SK-N-SH treated with all-trans-retinoic acid at 6 μM for 48 hours (cell line): ENCODE measurements around the gene TTC33.
A peak's percentile ranks its signal among the peaks of the same experiment; 100 is the strongest.

Experiments
- ARNTL ChIP-seq: fragments of 450-650 bp; formaldehyde crosslinking; IDR thresholded peaks from 2 replicates; pipeline ENCODE4 v1.5.0; 2020; ENCODE audit warnings: low read depth, mild to moderate bottlenecking, moderate library complexity, borderline replicate concordance
- BACH2 ChIP-seq: fragments of 250-450 bp; sonication (Bioruptor Pico); IDR thresholded peaks from 2 replicates; pipeline ENCODE4 v1.9.0; 2021; ENCODE audit warnings: mild to moderate bottlenecking, borderline replicate concordance
- ESRRG ChIP-seq: fragments of 250-450 bp; sonication (Bioruptor Pico); IDR thresholded peaks from 2 replicates; pipeline ENCODE4 v1.6.1; 2021; ENCODE audit warnings: mild to moderate bottlenecking
- PPARA ChIP-seq: fragments of 250-450 bp; sonication (Bioruptor Pico); IDR thresholded peaks from 2 replicates; pipeline ENCODE4 v1.5.0; 2020; ENCODE audit warnings: mild to moderate bottlenecking, borderline replicate concordance
- ZFP3 ChIP-seq: fragments of 250-450 bp; sonication (Bioruptor Pico); IDR thresholded peaks from 2 replicates; pipeline ENCODE4 v1.5.0; 2020; ENCODE audit warnings: mild to moderate bottlenecking, moderate library complexity
- ZFP30 ChIP-seq: fragments of 450-650 bp; formaldehyde crosslinking; IDR thresholded peaks from 2 replicates; pipeline ENCODE4 v1.5.0; 2022; ENCODE audit warnings: mild to moderate bottlenecking, moderate library complexity
- ZNF565 ChIP-seq: fragments of 450-650 bp; formaldehyde crosslinking; conservative IDR thresholded peaks from 2 replicates; pipeline ENCODE4 v1.5.0; 2020; ENCODE audit warnings: low read depth, mild to moderate bottlenecking, moderate library complexity
- ZNF70 ChIP-seq: fragments of 450-650 bp; formaldehyde crosslinking; IDR thresholded peaks from 2 replicates; pipeline ENCODE4 v1.5.0; 2020; ENCODE audit warnings: mild to moderate bottlenecking, moderate library complexity
- TF ChIP-seq, protein P1 (sequence below): fragments of 250-450 bp; sonication (Bioruptor Pico); IDR thresholded peaks from 2 replicates; pipeline ENCODE4 v1.5.1; 2020; ENCODE audit warnings: low read depth, mild to moderate bottlenecking, moderate library complexity
- TF ChIP-seq, protein P2 (sequence below): fragments of 250-450 bp; sonication (Bioruptor Pico); IDR thresholded peaks from 2 replicates; pipeline ENCODE4 v1.8.0; 2020; ENCODE audit warnings: mild to moderate bottlenecking, moderate library complexity, borderline replicate concordance
- TF ChIP-seq, protein P3 (sequence below): fragments of 250-450 bp; sonication (Bioruptor Pico); IDR thresholded peaks from 2 replicates; pipeline ENCODE4 v1.5.1; 2021; ENCODE audit warnings: mild to moderate bottlenecking, moderate library complexity

DNA sequence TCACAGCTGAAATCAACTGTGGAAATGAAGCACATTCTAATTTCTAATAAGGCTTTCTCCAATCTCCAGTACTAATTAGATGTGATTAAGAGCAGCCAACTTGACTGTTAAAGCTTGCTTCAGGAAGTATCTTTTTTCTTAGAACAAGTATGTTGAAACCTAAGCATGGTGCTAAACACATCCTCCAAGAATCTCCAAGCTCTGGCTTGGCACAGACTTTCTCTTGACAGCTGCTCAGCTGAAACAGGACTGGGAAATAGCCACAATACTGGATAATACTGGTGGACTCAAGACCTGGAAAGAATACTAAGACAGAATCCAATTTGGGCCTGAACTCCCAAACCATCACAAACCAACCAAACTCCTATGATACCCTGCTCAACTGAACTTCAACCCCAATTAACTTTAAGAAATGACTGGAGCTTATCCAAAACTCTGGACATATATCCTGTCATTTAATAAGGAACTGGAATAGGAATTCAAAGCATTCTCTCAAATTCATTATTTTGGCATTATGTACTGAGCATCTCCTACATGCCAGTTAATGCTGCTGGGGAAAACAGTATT lies 26.2 kb upstream of the TTC33 start:
- TF ChIP-seq ZFP3 (peak; percentile 86), ARNTL (CRISPR knock-in tag) (no peak), ZNF565 (CRISPR knock-in tag) (no peak), ZFP30 (CRISPR knock-in tag) (no peak), ESRRG (CRISPR knock-in tag) (no peak), ZNF70 (CRISPR knock-in tag) (no peak), BACH2 (no peak), PPARA (CRISPR knock-in tag) (no peak)
- TF ChIP-seq, protein P1, sequence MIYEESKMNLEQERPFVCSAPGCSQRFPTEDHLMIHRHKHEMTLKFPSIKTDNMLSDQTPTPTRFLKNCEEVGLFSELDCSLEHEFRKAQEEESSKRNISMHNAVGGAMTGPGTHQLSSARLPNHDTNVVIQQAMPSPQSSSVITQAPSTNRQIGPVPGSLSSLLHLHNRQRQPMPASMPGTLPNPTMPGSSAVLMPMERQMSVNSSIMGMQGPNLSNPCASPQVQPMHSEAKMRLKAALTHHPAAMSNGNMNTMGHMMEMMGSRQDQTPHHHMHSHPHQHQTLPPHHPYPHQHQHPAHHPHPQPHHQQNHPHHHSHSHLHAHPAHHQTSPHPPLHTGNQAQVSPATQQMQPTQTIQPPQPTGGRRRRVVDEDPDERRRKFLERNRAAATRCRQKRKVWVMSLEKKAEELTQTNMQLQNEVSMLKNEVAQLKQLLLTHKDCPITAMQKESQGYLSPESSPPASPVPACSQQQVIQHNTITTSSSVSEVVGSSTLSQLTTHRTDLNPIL (CRISPR knock-in tag) = no peak
- TF ChIP-seq, protein P2, sequence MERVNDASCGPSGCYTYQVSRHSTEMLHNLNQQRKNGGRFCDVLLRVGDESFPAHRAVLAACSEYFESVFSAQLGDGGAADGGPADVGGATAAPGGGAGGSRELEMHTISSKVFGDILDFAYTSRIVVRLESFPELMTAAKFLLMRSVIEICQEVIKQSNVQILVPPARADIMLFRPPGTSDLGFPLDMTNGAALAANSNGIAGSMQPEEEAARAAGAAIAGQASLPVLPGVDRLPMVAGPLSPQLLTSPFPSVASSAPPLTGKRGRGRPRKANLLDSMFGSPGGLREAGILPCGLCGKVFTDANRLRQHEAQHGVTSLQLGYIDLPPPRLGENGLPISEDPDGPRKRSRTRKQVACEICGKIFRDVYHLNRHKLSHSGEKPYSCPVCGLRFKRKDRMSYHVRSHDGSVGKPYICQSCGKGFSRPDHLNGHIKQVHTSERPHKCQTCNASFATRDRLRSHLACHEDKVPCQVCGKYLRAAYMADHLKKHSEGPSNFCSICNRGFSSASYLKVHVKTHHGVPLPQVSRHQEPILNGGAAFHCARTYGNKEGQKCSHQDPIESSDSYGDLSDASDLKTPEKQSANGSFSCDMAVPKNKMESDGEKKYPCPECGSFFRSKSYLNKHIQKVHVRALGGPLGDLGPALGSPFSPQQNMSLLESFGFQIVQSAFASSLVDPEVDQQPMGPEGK (CRISPR knock-in tag) = no peak
- TF ChIP-seq, protein P3, sequence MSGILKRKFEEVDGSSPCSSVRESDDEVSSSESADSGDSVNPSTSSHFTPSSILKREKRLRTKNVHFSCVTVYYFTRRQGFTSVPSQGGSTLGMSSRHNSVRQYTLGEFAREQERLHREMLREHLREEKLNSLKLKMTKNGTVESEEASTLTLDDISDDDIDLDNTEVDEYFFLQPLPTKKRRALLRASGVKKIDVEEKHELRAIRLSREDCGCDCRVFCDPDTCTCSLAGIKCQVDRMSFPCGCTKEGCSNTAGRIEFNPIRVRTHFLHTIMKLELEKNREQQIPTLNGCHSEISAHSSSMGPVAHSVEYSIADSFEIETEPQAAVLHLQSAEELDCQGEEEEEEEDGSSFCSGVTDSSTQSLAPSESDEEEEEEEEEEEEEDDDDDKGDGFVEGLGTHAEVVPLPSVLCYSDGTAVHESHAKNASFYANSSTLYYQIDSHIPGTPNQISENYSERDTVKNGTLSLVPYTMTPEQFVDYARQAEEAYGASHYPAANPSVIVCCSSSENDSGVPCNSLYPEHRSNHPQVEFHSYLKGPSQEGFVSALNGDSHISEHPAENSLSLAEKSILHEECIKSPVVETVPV (CRISPR knock-in tag) = no peak
